CD14-positive monocyte (primary cell): ENCODE data around the gene KRTAP10-5. TPM values are rescaled to one million over a fixed set of nuclear protein-coding genes. Genes with fewer than 3 reads are reported as not detected.

ENCODE experiments used
- DNase-seq, 3 donors: peaks; one replicate each; pipeline ENCODE4 v3.0.0-alpha.2; 2011 to 2022
- H2AFZ ChIP-seq: 2 replicates; pipeline ENCODE4 v1.6.0; 2012; ENCODE audit warnings: mild to moderate bottlenecking, low read depth, low read length, inconsistent platforms; ENCODE audit not compliant: insufficient read depth, poor library complexity, severe bottlenecking
- H3K27ac ChIP-seq, 2 donors: 1 replicate in 1 of 2; 2 replicates in 1 of 2; pipeline ENCODE4 v1.5.1; 2012 to 2013; ENCODE audit warnings: low read length in 2 of 2, control low read depth in 1 of 2, inconsistent platforms in 1 of 2, low read depth in 1 of 2, mild to moderate bottlenecking in 1 of 2
- H3K27me3 ChIP-seq, 2 donors: one replicate each; pipeline versions ENCODE4 v1.6.0 to v1.6.1; 2011 to 2013; ENCODE audit warnings: low read length in 2 of 2; ENCODE audit not compliant: control insufficient read depth in 2 of 2, insufficient read depth in 2 of 2
- H3K36me3 ChIP-seq, 2 donors: replicated peaks in 1 of 2; 1 replicate in 1 of 2; 2 replicates in 1 of 2; pipeline versions ENCODE4 v1.5.1 to v1.6.1; 2012 to 2013; ENCODE audit warnings: low read length in 2 of 2, control low read depth in 1 of 2, inconsistent platforms in 1 of 2, mild to moderate bottlenecking in 1 of 2; ENCODE audit not compliant: insufficient read depth in 2 of 2, control insufficient read depth in 1 of 2
- H3K4me1 ChIP-seq, 2 donors: 1 replicate in 1 of 2; 2 replicates in 1 of 2; pipeline versions ENCODE4 v1.5.1 to v1.6.1; 2012 to 2013; ENCODE audit warnings: low read length in 2 of 2, control low read depth in 1 of 2, inconsistent platforms in 1 of 2, mild to moderate bottlenecking in 1 of 2, moderate library complexity in 1 of 2; ENCODE audit not compliant: insufficient read depth in 2 of 2, control insufficient read depth in 1 of 2
- H3K4me2 ChIP-seq: replicated peaks from 2 replicates; pipeline ENCODE3; 2012; ENCODE audit warnings: low read length, moderate library complexity, mild to moderate bottlenecking; ENCODE audit not compliant: poor library complexity, severe bottlenecking; ENCODE audit errors: extremely low read depth
- H3K4me3 ChIP-seq, 3 experiments: fragments of 200-600 bp in 1 of 3; sonication (generic) in 1 of 3; replicated peaks in 1 of 3; 1 replicate in 2 of 3; 2 replicates in 1 of 3; pipeline ENCODE4 v1.5.1; 2011 to 2013; ENCODE audit warnings: low read length in 3 of 3, mild to moderate bottlenecking in 3 of 3, control low read depth in 2 of 3, low read depth in 2 of 3, inconsistent platforms in 1 of 3, moderate library complexity in 1 of 3
- H3K79me2 ChIP-seq: 2 replicates; pipeline ENCODE4 v1.6.0; 2012; ENCODE audit warnings: mild to moderate bottlenecking, control low read depth, inconsistent platforms, low read length, moderate library complexity; ENCODE audit not compliant: insufficient read depth
- H3K9ac ChIP-seq: 2 replicates; pipeline ENCODE4 v1.6.0; 2017; ENCODE audit warnings: low read length, mild to moderate bottlenecking; ENCODE audit not compliant: insufficient read depth, poor library complexity, severe bottlenecking
- H3K9me3 ChIP-seq, 2 donors: replicated peaks in 1 of 2; 1 replicate in 1 of 2; 2 replicates in 1 of 2; pipeline versions ENCODE4 v1.5.1 to v1.6.1; 2012 to 2013; ENCODE audit warnings: low read length in 2 of 2, control low read depth in 1 of 2; ENCODE audit not compliant: control insufficient read depth in 1 of 2, insufficient read depth in 1 of 2
- H4K20me1 ChIP-seq: 2 replicates; pipeline ENCODE4 v1.6.0; 2012; ENCODE audit warnings: mild to moderate bottlenecking, low read length, control low read depth, moderate library complexity; ENCODE audit not compliant: insufficient read depth
- H3K27ac Mint-ChIP-seq, 7 donors: one replicate each; pipeline ENCODE4 v1.8.0; 2020; ENCODE audit warnings: mild to moderate bottlenecking in 7 of 7, mixed read lengths in 7 of 7, moderate library complexity in 6 of 7, inconsistent platforms in 2 of 7
- H3K27me3 Mint-ChIP-seq, 3 donors: one replicate each; pipeline ENCODE4 v1.8.0; 2021 to 2022; ENCODE audit warnings: low read depth in 3 of 3, mild to moderate bottlenecking in 3 of 3, mixed read lengths in 3 of 3, moderate library complexity in 3 of 3, inconsistent platforms in 1 of 3
- H3K36me3 Mint-ChIP-seq, 2 donors: one replicate each; pipeline ENCODE4 v1.8.0; 2020; ENCODE audit warnings: mixed read lengths in 2 of 2, inconsistent platforms in 1 of 2, mild to moderate bottlenecking in 1 of 2
- H3K4me1 Mint-ChIP-seq: one replicate; pipeline ENCODE4 v1.8.0; 2020; ENCODE audit warnings: mild to moderate bottlenecking, mixed read lengths
- H3K4me3 Mint-ChIP-seq, 2 donors: one replicate each; pipeline ENCODE4 v1.8.0; 2020; ENCODE audit warnings: mild to moderate bottlenecking in 2 of 2, mixed read lengths in 2 of 2, moderate library complexity in 1 of 2
- H3K9me3 Mint-ChIP-seq, 7 donors: one replicate each; pipeline ENCODE4 v1.8.0; 2020 to 2022; ENCODE audit warnings: mixed read lengths in 7 of 7, mild to moderate bottlenecking in 6 of 7, moderate library complexity in 6 of 7, inconsistent platforms in 2 of 7
- WGBS: methylation state at CpG from one replicate; pipeline ENCODE4 v1.1.5; 2013; ENCODE audit warnings: missing lambda C conversion rate; ENCODE audit not compliant: insufficient coverage; 5-methylcytosine and 5-hydroxymethylcytosine counted together
- intact Hi-C, 2 donors: fragments of 100-400 bp; cut with micrococcal nuclease; formaldehyde crosslinking; loops; one replicate each; pipeline versions ENCODE4 v1.15.0 to v1.15.1; 2023
- polyA plus RNA-seq, 3 donors: library from polyadenylated mRNA; depleted of rRNA in 1 of 3; unstranded in 2 of 3; stranded (reverse) in 1 of 3; fragments of 300-500 nt in 2 of 3; fragments of >200 nt in 1 of 3; fragmentation: Illumina TruSeq in 2 of 3; gene quantifications; 1 replicate in 2 of 3; 2 replicates in 1 of 3; pipeline ENCODE4 v1.2.3, GENCODE V29; 2012 to 2021
- TF ChIP-seq, protein P1 (sequence below): fragments of 200-600 bp; IDR thresholded peaks from one replicate; pipeline ENCODE4 v1.8.0; 2022; ENCODE audit warnings: antibody characterized with exemption, mild to moderate bottlenecking

The KRTAP10-5 gene
- polyA plus RNA-seq, 3 donors, result not detected

DNA sequence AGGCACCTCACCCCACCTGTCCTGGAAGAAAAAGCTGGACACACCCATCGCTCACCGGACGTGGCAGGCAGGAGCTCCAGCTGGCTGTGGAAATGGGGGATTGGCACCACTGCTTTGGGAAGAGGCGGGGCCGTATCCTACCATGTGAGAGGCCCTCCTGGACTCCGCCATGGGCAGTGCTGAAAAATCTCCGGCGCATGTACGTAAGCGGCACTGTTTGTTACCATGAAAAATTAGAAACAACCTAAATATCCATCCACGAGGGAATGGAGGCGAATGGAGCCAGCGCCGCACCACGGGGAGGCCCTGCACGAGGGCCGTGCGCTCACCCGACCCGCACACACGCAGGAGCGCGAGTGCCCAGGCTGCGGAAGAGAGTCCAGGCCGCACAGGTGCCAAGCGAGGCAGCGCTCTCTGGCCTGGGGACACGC, 34.6 kb upstream of the KRTAP10-5 start:
- Mint-ChIP-seq H3K27ac (no peak overlapping the region), H3K27me3 (peaks cover 3 to 11% (median 4%) of the 10 kb centered on the region in 3 donors), H3K36me3 (no peaks in the 10 kb centered on the region), H3K4me1 (peaks cover 10% of the 10 kb centered on the region), H3K4me3 (no peak overlapping the region), H3K9me3 (peaks cover 23 to 44% (median 32%) of the 10 kb centered on the region in 7 donors)
- H3K4me1 ChIP-seq, result no peaks in the 10 kb centered on the region
- H4K20me1 ChIP-seq, result no peaks in the 10 kb centered on the region
- H3K27me3 ChIP-seq, result no peaks in the 10 kb centered on the region
- no peak overlapping the region for H3K27ac ChIP-seq
- H3K9me3 ChIP-seq, result peaks cover 23 to 29% of the 10 kb centered on the region in 2 donors
- H3K79me2 ChIP-seq, result no peaks in the 10 kb centered on the region
- H3K36me3 ChIP-seq, result no peaks in the 10 kb centered on the region
- H3K9ac ChIP-seq, result no peak overlapping the region
- 98% methylated on average over 22 of the region's 28 CpGs for WGBS
- no peak overlapping the region for H3K4me2 ChIP-seq
- intact Hi-C loops, result no loop called here
- no peak for DNase-seq
- no peak overlapping the region for H2AFZ ChIP-seq
- TF ChIP-seq, protein P1, sequence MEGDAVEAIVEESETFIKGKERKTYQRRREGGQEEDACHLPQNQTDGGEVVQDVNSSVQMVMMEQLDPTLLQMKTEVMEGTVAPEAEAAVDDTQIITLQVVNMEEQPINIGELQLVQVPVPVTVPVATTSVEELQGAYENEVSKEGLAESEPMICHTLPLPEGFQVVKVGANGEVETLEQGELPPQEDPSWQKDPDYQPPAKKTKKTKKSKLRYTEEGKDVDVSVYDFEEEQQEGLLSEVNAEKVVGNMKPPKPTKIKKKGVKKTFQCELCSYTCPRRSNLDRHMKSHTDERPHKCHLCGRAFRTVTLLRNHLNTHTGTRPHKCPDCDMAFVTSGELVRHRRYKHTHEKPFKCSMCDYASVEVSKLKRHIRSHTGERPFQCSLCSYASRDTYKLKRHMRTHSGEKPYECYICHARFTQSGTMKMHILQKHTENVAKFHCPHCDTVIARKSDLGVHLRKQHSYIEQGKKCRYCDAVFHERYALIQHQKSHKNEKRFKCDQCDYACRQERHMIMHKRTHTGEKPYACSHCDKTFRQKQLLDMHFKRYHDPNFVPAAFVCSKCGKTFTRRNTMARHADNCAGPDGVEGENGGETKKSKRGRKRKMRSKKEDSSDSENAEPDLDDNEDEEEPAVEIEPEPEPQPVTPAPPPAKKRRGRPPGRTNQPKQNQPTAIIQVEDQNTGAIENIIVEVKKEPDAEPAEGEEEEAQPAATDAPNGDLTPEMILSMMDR, result no peak
- H3K4me3 ChIP-seq, result no peak overlapping the region

DNA sequence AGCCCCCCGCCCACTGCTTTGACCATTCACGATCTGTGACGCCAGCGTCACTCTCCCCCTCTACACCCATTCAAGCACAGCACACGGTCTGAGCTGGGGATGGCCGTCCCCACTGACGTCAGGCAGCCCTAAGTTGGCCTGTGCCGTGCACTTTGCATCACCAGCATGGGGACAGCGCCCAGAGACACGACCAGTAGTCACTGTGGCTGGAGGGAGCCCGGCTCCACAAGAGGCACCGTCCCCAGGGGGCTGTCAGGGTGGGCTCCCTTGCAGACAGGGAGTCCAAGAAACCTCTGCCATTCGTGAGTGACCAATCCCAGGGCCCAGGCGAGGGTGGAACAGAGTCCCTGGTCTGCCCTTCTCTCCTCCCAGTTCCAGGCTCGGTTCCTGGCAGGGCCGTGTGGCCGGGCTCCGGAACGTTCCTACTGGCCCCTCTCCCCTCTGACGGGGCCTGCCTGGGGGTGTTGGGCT, 33.8 kb upstream of the KRTAP10-5 start:
- no peak overlapping the region for H3K4me3 Mint-ChIP-seq

More for the DNA sequence above, 33.8 kb upstream of the KRTAP10-5 start:
- 95% methylated on average over 13 of the region's 20 CpGs for WGBS
- H4K20me1 ChIP-seq, result no peaks in the 10 kb centered on the region
- H3K79me2 ChIP-seq, result no peaks in the 10 kb centered on the region
- H3K9me3 ChIP-seq, result peaks cover 19 to 29% of the 10 kb centered on the region in 2 donors
- H3K9ac ChIP-seq, result no peak overlapping the region
- intact Hi-C loops, result no loop called here
- no peak for DNase-seq
- H2AFZ ChIP-seq, result no peak overlapping the region
- H3K36me3 ChIP-seq, result no peaks in the 10 kb centered on the region
- H3K27ac Mint-ChIP-seq, result no peak overlapping the region
- H3K36me3 Mint-ChIP-seq, result no peaks in the 10 kb centered on the region
- peaks cover 10% of the 10 kb centered on the region for H3K4me1 Mint-ChIP-seq
- no peak overlapping the region for H3K4me3 ChIP-seq
- no peak overlapping the region for H3K4me2 ChIP-seq
- H3K27ac ChIP-seq, result no peak overlapping the region
- H3K27me3 ChIP-seq, result no peaks in the 10 kb centered on the region
- no peaks in the 10 kb centered on the region for H3K4me1 ChIP-seq
- H3K9me3 Mint-ChIP-seq, result peaks cover 18 to 43% (median 31%) of the 10 kb centered on the region in 7 donors
- TF ChIP-seq, protein P1, result no peak
- H3K27me3 Mint-ChIP-seq, result peaks cover 2 to 8% (median 3%) of the 10 kb centered on the region in 3 donors
